Kidney epithelial cell (primary cell): ENCODE measurements around the gene SMYD2. TPM values are rescaled to one million over a fixed set of nuclear protein-coding genes. Genes with fewer than 3 reads are reported as not detected.

Source experiments
- DNase-seq: peaks from one replicate; pipeline ENCODE4 v3.0.0-alpha.2; 2010; ENCODE audit warnings: low read depth
- H3K27me3 ChIP-seq: 2 replicates; pipeline ENCODE4 v1.6.0; 2011; ENCODE audit warnings: low read length; ENCODE audit not compliant: control insufficient read depth, insufficient read depth
- H3K36me3 ChIP-seq: 2 replicates; pipeline ENCODE4 v1.5.1; 2011; ENCODE audit warnings: low read length; ENCODE audit not compliant: control insufficient read depth, insufficient read depth
- H3K4me3 ChIP-seq: 2 replicates; pipeline ENCODE4 v1.5.1; 2011; ENCODE audit warnings: low read depth, mild to moderate bottlenecking, control low read depth, low read length
- total RNA-seq: library from RNA; depleted of rRNA; stranded (reverse); fragments of >200 nt; gene quantifications from 2 replicates; pipeline ENCODE4 v1.2.3, GENCODE V29; 2015
- TF ChIP-seq, protein P1 (sequence below): IDR thresholded peaks from 2 replicates; pipeline ENCODE4 v1.5.1; 2011; ENCODE audit warnings: mild to moderate bottlenecking, moderate library complexity, low read length, control low read depth, inconsistent platforms; ENCODE audit not compliant: insufficient read depth, poor library complexity, severe bottlenecking

SMYD2 gene
- total RNA-seq, 1 donor from 2014 or later = 54.7 TPM

GRCh38 chr1:214314178-214314843, 33.4 kb downstream of the SMYD2 start:
- no peak for DNase-seq
- Histone ChIP-seq H3K36me3 (no peaks in the 10 kb centered on the region), H3K4me3 (no peak overlapping the region), H3K27me3 (no peaks in the 10 kb centered on the region)
- TF ChIP-seq, protein P1, sequence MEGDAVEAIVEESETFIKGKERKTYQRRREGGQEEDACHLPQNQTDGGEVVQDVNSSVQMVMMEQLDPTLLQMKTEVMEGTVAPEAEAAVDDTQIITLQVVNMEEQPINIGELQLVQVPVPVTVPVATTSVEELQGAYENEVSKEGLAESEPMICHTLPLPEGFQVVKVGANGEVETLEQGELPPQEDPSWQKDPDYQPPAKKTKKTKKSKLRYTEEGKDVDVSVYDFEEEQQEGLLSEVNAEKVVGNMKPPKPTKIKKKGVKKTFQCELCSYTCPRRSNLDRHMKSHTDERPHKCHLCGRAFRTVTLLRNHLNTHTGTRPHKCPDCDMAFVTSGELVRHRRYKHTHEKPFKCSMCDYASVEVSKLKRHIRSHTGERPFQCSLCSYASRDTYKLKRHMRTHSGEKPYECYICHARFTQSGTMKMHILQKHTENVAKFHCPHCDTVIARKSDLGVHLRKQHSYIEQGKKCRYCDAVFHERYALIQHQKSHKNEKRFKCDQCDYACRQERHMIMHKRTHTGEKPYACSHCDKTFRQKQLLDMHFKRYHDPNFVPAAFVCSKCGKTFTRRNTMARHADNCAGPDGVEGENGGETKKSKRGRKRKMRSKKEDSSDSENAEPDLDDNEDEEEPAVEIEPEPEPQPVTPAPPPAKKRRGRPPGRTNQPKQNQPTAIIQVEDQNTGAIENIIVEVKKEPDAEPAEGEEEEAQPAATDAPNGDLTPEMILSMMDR = no peak

GRCh38 chr1:214316593-214316992, 35.6 kb downstream of the SMYD2 start:
- TF ChIP-seq, protein P1 = no peak
- no peak for DNase-seq
- Histone ChIP-seq H3K4me3 (no peak overlapping the region), H3K36me3 (no peaks in the 10 kb centered on the region), H3K27me3 (no peaks in the 10 kb centered on the region)

- H3K4me3 ChIP-seq = no peak overlapping the region
- H3K36me3 ChIP-seq = no peaks in the 10 kb centered on the region
- TF ChIP-seq, protein P1 = no peak
- DNase-seq = no peak
- no peaks in the 10 kb centered on the region for H3K27me3 ChIP-seq
These were observed 36.3 kb downstream of the SMYD2 start for GRCh38 chr1:214317300-214317699.

GRCh38 chr1:214317734-214318133, 36.8 kb downstream of the SMYD2 start:
- H3K27me3 ChIP-seq = no peaks in the 10 kb centered on the region
- TF ChIP-seq, protein P1 = peak; percentile 15
- no peak for DNase-seq
- H3K4me3 ChIP-seq = no peak overlapping the region
- no peaks in the 10 kb centered on the region for H3K36me3 ChIP-seq

DNA sequence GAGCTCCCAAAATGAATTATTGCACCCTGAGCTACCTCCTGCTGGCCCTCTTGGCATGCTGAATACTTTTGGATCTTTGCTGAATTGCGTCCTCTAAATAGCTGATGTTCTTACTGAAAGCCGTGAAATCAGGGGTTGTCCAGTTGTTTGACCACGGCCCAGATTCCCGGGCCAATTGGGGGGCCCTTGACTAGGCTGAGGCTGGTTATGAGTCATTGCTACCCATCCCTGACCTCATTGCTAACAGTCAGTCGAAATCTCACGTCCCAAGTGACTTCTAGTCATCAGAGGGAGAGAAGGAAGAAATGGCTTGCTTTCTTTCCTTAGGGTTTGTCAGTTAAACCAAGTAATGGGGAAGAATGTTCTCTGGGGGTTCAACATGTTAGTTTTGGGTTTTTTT, 37.4 kb downstream of the SMYD2 start:
- no peak for DNase-seq
- H3K4me3 ChIP-seq = no peak overlapping the region
- H3K36me3 ChIP-seq = no peaks in the 10 kb centered on the region
- no peaks in the 10 kb centered on the region for H3K27me3 ChIP-seq
- TF ChIP-seq, protein P1 = no peak
